K562 (cell line): Measurements from ENCODE around the gene CSK. TPM values are rescaled to one million over a fixed set of nuclear protein-coding genes. Genes with fewer than 3 reads are reported as not detected.
A peak's percentile ranks its signal among the peaks of the same experiment; 100 is the strongest.

Experiments
- CBX3 ChIP-seq, 2 experiments: IDR thresholded peaks; 1 replicate in 1 of 2; 2 replicates in 1 of 2; pipeline ENCODE4 v1.6.1; 2012; ENCODE audit warnings: inconsistent platforms in 2 of 2, low read length in 2 of 2, borderline replicate concordance in 1 of 2, control low read depth in 1 of 2
- CHD1 ChIP-seq: fragments of 200-600 bp; sonication (generic); IDR thresholded peaks from one replicate; pipeline ENCODE4 v1.6.1; 2012; ENCODE audit warnings: mild to moderate bottlenecking, moderate library complexity, low read length, inconsistent platforms
- CREBBP ChIP-seq: IDR thresholded peaks from one replicate; pipeline ENCODE4 v1.6.1; 2012; ENCODE audit warnings: low read depth, mild to moderate bottlenecking, control low read depth, inconsistent platforms, low read length
- E2F6 ChIP-seq, 2 experiments: IDR thresholded peaks; 2 replicates each; pipeline ENCODE4 v1.6.1; 2011; ENCODE audit warnings: borderline replicate concordance in 1 of 2, control low read depth in 1 of 2, low read depth in 1 of 2, low read length in 1 of 2, mild to moderate bottlenecking in 1 of 2, mixed read lengths in 1 of 2, moderate library complexity in 1 of 2; ENCODE audit not compliant: insufficient read depth in 1 of 2, insufficient read length in 1 of 2, poor library complexity in 1 of 2, severe bottlenecking in 1 of 2; ENCODE audit errors: extremely low read depth in 1 of 2
- ZNF174 ChIP-seq: fragments of 250-450 bp; sonication (Bioruptor Pico); IDR thresholded peaks from 2 replicates; pipeline ENCODE4 v1.4.0; 2020; ENCODE audit warnings: mild to moderate bottlenecking
- ZNF253 ChIP-seq: fragments of 250-450 bp; sonication (Bioruptor Pico); conservative IDR thresholded peaks from 2 replicates; pipeline ENCODE4 v1.6.1; 2021; ENCODE audit warnings: mild to moderate bottlenecking
- polyA plus RNA-seq, 8 experiments: library from polyadenylated mRNA; depleted of rRNA in 4 of 8; stranded (reverse) in 5 of 8; unstranded in 3 of 8; fragments of >200 nt; fragmentation: Nextera tagmentation in 2 of 8; fragmentation: Illumina TruSeq in 1 of 8; extraction: Ambion mirVana in 2 of 8; extraction: Trizol in 1 of 8; gene quantifications; 2 replicates each; pipeline versions ENCODE4 v1.2.1 to v1.2.3, GENCODE V29; 2011 to 2014; ENCODE audit warnings: inconsistent platforms in 1 of 8, missing spikeins in 1 of 8
- total RNA-seq, 7 experiments: library from RNA; depleted of rRNA in 6 of 7; stranded (reverse); fragments of >200 nt in 6 of 7; fragmentation: Illumina TruSeq in 2 of 7; extraction: Trizol in 2 of 7; gene quantifications; 2 replicates each; pipeline versions ENCODE4 v1.2.1 to v1.2.3, GENCODE V29; 2011 to 2021; ENCODE audit warnings: low replicate concordance in 1 of 7
- TF ChIP-seq, protein P1 (sequence below): sonication (generic); formaldehyde crosslinking; IDR thresholded peaks from 2 replicates; pipeline ENCODE4 v1.8.1; 2023; ENCODE audit warnings: mild to moderate bottlenecking, missing genetic modification reagents

CSK gene
- total and polyA plus RNA-seq, 9 of the 15 experiments (the other 6 are each of a cell fraction or from before 2014, with no cell fraction given): 1.5 to 112 (median 22.5) TPM

DNA sequence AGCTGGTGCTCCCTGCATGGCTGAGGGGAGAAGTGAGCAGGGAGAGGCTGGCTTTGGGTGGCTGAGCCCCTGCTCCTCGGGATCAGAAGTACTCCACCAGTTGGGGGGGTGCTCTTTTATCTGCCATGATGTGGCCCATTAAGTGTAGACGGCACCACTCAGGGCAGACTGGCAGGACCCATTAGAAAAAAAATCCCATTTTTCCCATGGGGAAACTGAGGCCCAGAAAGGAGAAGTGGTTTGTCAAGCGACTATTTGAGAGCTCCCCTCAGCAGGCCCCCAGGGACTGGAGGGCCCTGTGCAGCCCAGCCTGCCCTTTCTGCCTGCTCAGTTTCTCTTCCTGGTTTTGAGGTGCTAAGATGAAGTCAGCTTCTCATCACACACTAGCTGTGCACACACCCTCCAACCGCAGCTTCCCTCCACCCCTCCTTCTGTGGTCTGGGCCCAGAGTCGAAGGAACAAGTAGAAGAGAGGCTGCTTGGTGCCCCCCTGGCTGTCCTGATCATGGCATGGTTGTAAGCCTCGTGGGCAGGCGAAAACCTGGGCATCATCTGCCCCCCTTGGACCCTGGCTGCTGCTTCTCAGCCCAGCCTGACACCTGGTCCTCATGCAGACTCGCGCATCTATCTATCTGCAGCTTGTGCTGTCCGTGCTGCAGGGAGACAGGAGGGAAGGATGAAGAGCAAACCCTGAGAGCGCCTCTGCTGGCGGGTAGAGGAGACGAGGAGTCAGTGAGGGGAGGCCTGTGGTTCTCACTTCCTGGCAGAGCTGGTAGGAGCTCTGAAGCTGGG, 5.6 kb downstream of the CSK start (continued):
- TF ChIP-seq, protein P1, sequence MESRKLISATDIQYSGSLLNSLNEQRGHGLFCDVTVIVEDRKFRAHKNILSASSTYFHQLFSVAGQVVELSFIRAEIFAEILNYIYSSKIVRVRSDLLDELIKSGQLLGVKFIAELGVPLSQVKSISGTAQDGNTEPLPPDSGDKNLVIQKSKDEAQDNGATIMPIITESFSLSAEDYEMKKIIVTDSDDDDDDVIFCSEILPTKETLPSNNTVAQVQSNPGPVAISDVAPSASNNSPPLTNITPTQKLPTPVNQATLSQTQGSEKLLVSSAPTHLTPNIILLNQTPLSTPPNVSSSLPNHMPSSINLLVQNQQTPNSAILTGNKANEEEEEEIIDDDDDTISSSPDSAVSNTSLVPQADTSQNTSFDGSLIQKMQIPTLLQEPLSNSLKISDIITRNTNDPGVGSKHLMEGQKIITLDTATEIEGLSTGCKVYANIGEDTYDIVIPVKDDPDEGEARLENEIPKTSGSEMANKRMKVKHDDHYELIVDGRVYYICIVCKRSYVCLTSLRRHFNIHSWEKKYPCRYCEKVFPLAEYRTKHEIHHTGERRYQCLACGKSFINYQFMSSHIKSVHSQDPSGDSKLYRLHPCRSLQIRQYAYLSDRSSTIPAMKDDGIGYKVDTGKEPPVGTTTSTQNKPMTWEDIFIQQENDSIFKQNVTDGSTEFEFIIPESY (CRISPR knock-in tag): 0 out of 2 replicates have a peak, but pooled peaks have one; percentile 35
- TF ChIP-seq CHD1 (no peak), ZNF174 (CRISPR knock-in tag) (no peak), E2F6 (IDR thresholded peaks at IDR 0.05; ENCODE audit: borderline replicate concordance in 1 of 2, extremely low read depth in 1 of 2, insufficient read depth in 1 of 2, insufficient read length in 1 of 2, low read depth in 1 of 2, low read length in 1 of 2, poor library complexity in 1 of 2, severe bottlenecking in 1 of 2) (peak in 1 of 2 experiments; percentile 33), ZNF253 (CRISPR knock-in tag) (no peak), CREBBP (no peak), CBX3 (IDR thresholded peaks at IDR 0.05; ENCODE audit: borderline replicate concordance in 1 of 2, low read length in 2 of 2) (no peak; a peak in 1 of 3 replicates)
